B cell (primary cell): ENCODE measurements around the gene MOGAT2.

Source experiments
- EZH2 ChIP-seq: IDR thresholded peaks from 2 replicates; pipeline ENCODE4 v1.6.1; 2012; ENCODE audit warnings: borderline replicate concordance, low read depth, mild to moderate bottlenecking, moderate library complexity, low read length; ENCODE audit not compliant: insufficient read depth, poor library complexity, severe bottlenecking
- TF ChIP-seq, protein P1 (sequence below): fragments of 200-600 bp; IDR thresholded peaks from one replicate; pipeline ENCODE4 v1.8.0; 2022; ENCODE audit warnings: antibody characterized with exemption, mild to moderate bottlenecking

DNA sequence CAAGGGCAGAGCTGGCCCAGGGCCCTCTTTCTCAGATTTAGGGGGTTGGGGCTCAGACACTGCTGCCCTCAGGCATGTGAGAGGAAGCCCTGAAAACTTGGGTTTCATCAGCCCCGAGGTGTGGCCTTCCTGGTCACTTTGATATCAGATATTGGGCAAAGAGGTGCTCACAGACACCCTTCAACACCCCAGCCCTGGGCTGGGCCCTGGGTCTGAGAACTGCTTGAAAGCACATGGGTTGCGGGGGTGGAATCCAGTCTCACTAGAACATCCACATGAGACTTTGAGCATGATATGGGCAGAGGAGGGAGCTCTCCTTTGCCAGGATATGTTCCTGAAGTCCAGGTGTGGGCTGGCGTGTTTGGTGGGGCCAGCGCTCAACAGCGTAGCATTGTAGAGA is 61.3 kb downstream of the MOGAT2 start:
- TF ChIP-seq, protein P1, sequence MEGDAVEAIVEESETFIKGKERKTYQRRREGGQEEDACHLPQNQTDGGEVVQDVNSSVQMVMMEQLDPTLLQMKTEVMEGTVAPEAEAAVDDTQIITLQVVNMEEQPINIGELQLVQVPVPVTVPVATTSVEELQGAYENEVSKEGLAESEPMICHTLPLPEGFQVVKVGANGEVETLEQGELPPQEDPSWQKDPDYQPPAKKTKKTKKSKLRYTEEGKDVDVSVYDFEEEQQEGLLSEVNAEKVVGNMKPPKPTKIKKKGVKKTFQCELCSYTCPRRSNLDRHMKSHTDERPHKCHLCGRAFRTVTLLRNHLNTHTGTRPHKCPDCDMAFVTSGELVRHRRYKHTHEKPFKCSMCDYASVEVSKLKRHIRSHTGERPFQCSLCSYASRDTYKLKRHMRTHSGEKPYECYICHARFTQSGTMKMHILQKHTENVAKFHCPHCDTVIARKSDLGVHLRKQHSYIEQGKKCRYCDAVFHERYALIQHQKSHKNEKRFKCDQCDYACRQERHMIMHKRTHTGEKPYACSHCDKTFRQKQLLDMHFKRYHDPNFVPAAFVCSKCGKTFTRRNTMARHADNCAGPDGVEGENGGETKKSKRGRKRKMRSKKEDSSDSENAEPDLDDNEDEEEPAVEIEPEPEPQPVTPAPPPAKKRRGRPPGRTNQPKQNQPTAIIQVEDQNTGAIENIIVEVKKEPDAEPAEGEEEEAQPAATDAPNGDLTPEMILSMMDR = no peak
- TF ChIP-seq EZH2 = no peak
